Activated CD4-positive, alpha-beta T cell treated with anti-CD3 and anti-CD28 coated beads, Interleukin-2, amount 50 U/mL, for 16 hours (primary cell): ENCODE results near the gene DNAJC28.
"Not testable (repeated sequence)": the region's sequence is repeated elsewhere in the genome, so short reads cannot be mapped to it uniquely, and the experiment has no call there.

Source experiments
- DNase-seq: peaks from one replicate; pipeline ENCODE4 v3.0.0-alpha.2; 2020

The DNAJC28 gene

GRCh38 chr21:33491373-33492102 lies at the start of gene DNAJC28:
Gene DNAJC28 (minus strand): TSS chr21:33491716. CDS start chr21:33489393, 2,323 bp downstream.
- DNase-seq: peak; percentile 93

- peak; percentile 37 for DNase-seq
Observed at GRCh38 chr21:33541105-33541711, 49.7 kb upstream of the DNAJC28 start.

GRCh38 chr21:33540711-33541104 lies 49.2 kb upstream of the DNAJC28 start:
- no peak for DNase-seq

- DNase-seq: no peak
Observed at GRCh38 chr21:33539616-33540015, 48.1 kb upstream of the DNAJC28 start.

GRCh38 chr21:33537212-33537611 lies 45.7 kb upstream of the DNAJC28 start:
- no peak for DNase-seq

- no peak for DNase-seq
Observed at GRCh38 chr21:33531007-33531406, 39.5 kb upstream of the DNAJC28 start.

- DNase-seq: no peak
Observed at GRCh38 chr21:33522953-33523349, 31.4 kb upstream of the DNAJC28 start.

GRCh38 chr21:33522297-33522952 lies 30.9 kb upstream of the DNAJC28 start:
- no peak for DNase-seq

- no peak for DNase-seq
Observed at GRCh38 chr21:33518899-33519298, 27.4 kb upstream of the DNAJC28 start.

- peak; percentile 8 for DNase-seq
Observed at GRCh38 chr21:33514229-33514628, 22.7 kb upstream of the DNAJC28 start.

- no peak for DNase-seq
Observed at GRCh38 chr21:33512481-33512880, 21.0 kb upstream of the DNAJC28 start.

GRCh38 chr21:33511639-33512038 lies 20.1 kb upstream of the DNAJC28 start:
- DNase-seq: no peak

- no peak for DNase-seq
Observed at GRCh38 chr21:33510826-33511225, 19.3 kb upstream of the DNAJC28 start.

GRCh38 chr21:33507003-33507402 lies 15.5 kb upstream of the DNAJC28 start:
- not testable (repeated sequence) for DNase-seq

- DNase-seq: no peak
Observed at GRCh38 chr21:33505833-33506232, 14.3 kb upstream of the DNAJC28 start.

- DNase-seq: no peak
Observed at GRCh38 chr21:33496345-33496744, 4.8 kb upstream of the DNAJC28 start.

GRCh38 chr21:33495743-33496142 lies 4.2 kb upstream of the DNAJC28 start:
- no peak for DNase-seq

- DNase-seq: no peak
Observed at GRCh38 chr21:33493756-33494155, 2.2 kb upstream of the DNAJC28 start.

- no peak for DNase-seq
Observed at GRCh38 chr21:33492571-33492970, 1.1 kb upstream of the DNAJC28 start.

GRCh38 chr21:33490991-33491372 lies 534 bp downstream of the DNAJC28 start:
- peak; percentile 2 for DNase-seq

GRCh38 chr21:33488936-33489335 lies 2.6 kb downstream of the DNAJC28 start:
- no peak for DNase-seq

GRCh38 chr21:33487996-33488395 lies 3.5 kb downstream of the DNAJC28 start:
- DNase-seq: no peak

GRCh38 chr21:33481314-33481943 lies 10.1 kb downstream of the DNAJC28 start:
- DNase-seq: no peak
